Activated CD4-positive, alpha-beta memory T cell treated with anti-CD3 and anti-CD28 coated beads, Interleukin-2, amount 10 ng/mL, durations not matched to agents 7 days and 5 days (primary cell): ENCODE measurements around the gene ADCYAP1R1. TPM values are rescaled to one million over a fixed set of nuclear protein-coding genes. Genes with fewer than 3 reads are reported as not detected.

Source experiments
- CTCF ChIA-PET: fragments of 350-600 bp; sonication (Branson Sonifier 250); formaldehyde crosslinking; loops from one replicate; lab custom pipeline; 2021; ENCODE audit warnings: antibody characterized with exemption, inconsistent platforms; lab: Charles Lee
- POLR2A ChIA-PET: fragments of 350-600 bp; sonication (Branson Sonifier 250); formaldehyde crosslinking; loops from one replicate; lab custom pipeline; 2021; ENCODE audit warnings: antibody characterized with exemption; lab: Charles Lee
- DNase-seq: peaks from one replicate; pipeline ENCODE4 v3.0.0-alpha.2; 2020
- H3K27ac Mint-ChIP-seq: one replicate; pipeline ENCODE4 v1.8.0; 2021; ENCODE audit warnings: mild to moderate bottlenecking, mixed read lengths
- H3K27me3 Mint-ChIP-seq: one replicate; pipeline ENCODE4 v1.8.0; 2021; ENCODE audit warnings: mixed read lengths
- H3K36me3 Mint-ChIP-seq: one replicate; pipeline ENCODE4 v1.8.0; 2021; ENCODE audit warnings: low read depth, mixed read lengths
- H3K4me1 Mint-ChIP-seq: one replicate; pipeline ENCODE4 v1.8.0; 2021; ENCODE audit warnings: mixed read lengths
- H3K4me3 Mint-ChIP-seq: one replicate; pipeline ENCODE4 v1.8.0; 2021; ENCODE audit warnings: mild to moderate bottlenecking, mixed read lengths
- H3K9me3 Mint-ChIP-seq: one replicate; pipeline ENCODE4 v1.8.0; 2021; ENCODE audit warnings: mixed read lengths
- total RNA-seq, 2 experiments: library from RNA; stranded (reverse); gene quantifications; one replicate each; pipeline ENCODE4 v1.2.3, GENCODE V29; 2021

ADCYAP1R1 gene
- total RNA-seq, 2 experiments from 2014 or later = not detected

GRCh38 chr7:31091924-31092434, 39.9 kb downstream of the ADCYAP1R1 start:
- no peaks in the 10 kb centered on the region for H3K4me1 Mint-ChIP-seq
- H3K36me3 Mint-ChIP-seq = no peaks in the 10 kb centered on the region
- POLR2A ChIA-PET = no interaction called here
- no peaks in the 10 kb centered on the region for H3K9me3 Mint-ChIP-seq
- H3K4me3 Mint-ChIP-seq = no peak overlapping the region
- H3K27me3 Mint-ChIP-seq = peaks cover 3% of the 10 kb centered on the region
- DNase-seq = no peak
- no peak overlapping the region for H3K27ac Mint-ChIP-seq
- CTCF ChIA-PET = no interaction called here

- Mint-ChIP-seq H3K9me3 (no peaks in the 10 kb centered on the region), H3K27ac (no peak overlapping the region), H3K27me3 (peaks cover 3% of the 10 kb centered on the region), H3K4me3 (no peak overlapping the region), H3K4me1 (no peaks in the 10 kb centered on the region), H3K36me3 (no peaks in the 10 kb centered on the region)
- POLR2A ChIA-PET = no interaction called here
- DNase-seq = no peak
- CTCF ChIA-PET = no interaction called here
Measured at GRCh38 chr7:31092606-31093005, 40.5 kb downstream of the ADCYAP1R1 start.

- CTCF ChIA-PET = no interaction called here
- H3K4me3 Mint-ChIP-seq = no peak overlapping the region
- no peaks in the 10 kb centered on the region for H3K36me3 Mint-ChIP-seq
- POLR2A ChIA-PET = no interaction called here
- H3K4me1 Mint-ChIP-seq = no peaks in the 10 kb centered on the region
- no peak for DNase-seq
- H3K9me3 Mint-ChIP-seq = no peaks in the 10 kb centered on the region
- H3K27me3 Mint-ChIP-seq = peaks cover 3% of the 10 kb centered on the region
- no peak overlapping the region for H3K27ac Mint-ChIP-seq
Measured at GRCh38 chr7:31093282-31093681, 41.2 kb downstream of the ADCYAP1R1 start.

GRCh38 chr7:31094271-31094670, 42.2 kb downstream of the ADCYAP1R1 start:
- H3K27ac Mint-ChIP-seq = no peak overlapping the region
- POLR2A ChIA-PET = no interaction called here
- no peak overlapping the region for H3K4me3 Mint-ChIP-seq
- no peaks in the 10 kb centered on the region for H3K36me3 Mint-ChIP-seq
- no peaks in the 10 kb centered on the region for H3K4me1 Mint-ChIP-seq
- no peaks in the 10 kb centered on the region for H3K9me3 Mint-ChIP-seq
- DNase-seq = no peak
- CTCF ChIA-PET = no interaction called here
- H3K27me3 Mint-ChIP-seq = peaks cover 3% of the 10 kb centered on the region

GRCh38 chr7:31095286-31096197, 43.4 kb downstream of the ADCYAP1R1 start:
- Mint-ChIP-seq H3K9me3 (no peaks in the 10 kb centered on the region), H3K27me3 (no peaks in the 10 kb centered on the region), H3K4me1 (no peaks in the 10 kb centered on the region), H3K36me3 (no peaks in the 10 kb centered on the region), H3K27ac (no peak overlapping the region), H3K4me3 (no peak overlapping the region)
- no peak for DNase-seq
- ChIA-PET POLR2A (no interaction called here), CTCF (no interaction called here)

- POLR2A ChIA-PET = no interaction called here
- Mint-ChIP-seq H3K36me3 (no peaks in the 10 kb centered on the region), H3K4me3 (no peak overlapping the region), H3K9me3 (no peaks in the 10 kb centered on the region), H3K27me3 (no peaks in the 10 kb centered on the region), H3K4me1 (no peaks in the 10 kb centered on the region), H3K27ac (no peak overlapping the region)
- CTCF ChIA-PET = no interaction called here
- DNase-seq = no peak
Measured at GRCh38 chr7:31096198-31096876, 44.2 kb downstream of the ADCYAP1R1 start.

GRCh38 chr7:31096877-31097258, 44.8 kb downstream of the ADCYAP1R1 start:
- Mint-ChIP-seq H3K27me3 (no peaks in the 10 kb centered on the region), H3K36me3 (no peaks in the 10 kb centered on the region), H3K9me3 (no peaks in the 10 kb centered on the region), H3K4me1 (no peaks in the 10 kb centered on the region), H3K4me3 (no peak overlapping the region), H3K27ac (no peak overlapping the region)
- no peak for DNase-seq
- ChIA-PET POLR2A (no interaction called here), CTCF (interaction anchor here (1.8 kb wide), 1 partner anchor 26 kb away, joined by 5 read pairs; no protein-coding TSS in a partner anchor)

GRCh38 chr7:31098642-31099360, 46.7 kb downstream of the ADCYAP1R1 start:
- no peaks in the 10 kb centered on the region for H3K4me1 Mint-ChIP-seq
- ChIA-PET POLR2A (no interaction called here), CTCF (interaction anchor here (1.8 kb wide), 1 partner anchor 24 kb away, joined by 5 read pairs; no protein-coding TSS in a partner anchor)
- H3K9me3 Mint-ChIP-seq = no peaks in the 10 kb centered on the region
- H3K4me3 Mint-ChIP-seq = no peak overlapping the region
- no peaks in the 10 kb centered on the region for H3K36me3 Mint-ChIP-seq
- DNase-seq = no peak
- H3K27me3 Mint-ChIP-seq = no peaks in the 10 kb centered on the region
- H3K27ac Mint-ChIP-seq = no peak overlapping the region

GRCh38 chr7:31099451-31100444, 47.6 kb downstream of the ADCYAP1R1 start:
- Mint-ChIP-seq H3K4me3 (no peak overlapping the region), H3K27me3 (no peaks in the 10 kb centered on the region), H3K36me3 (no peaks in the 10 kb centered on the region), H3K27ac (no peak overlapping the region), H3K4me1 (no peaks in the 10 kb centered on the region), H3K9me3 (no peaks in the 10 kb centered on the region)
- POLR2A ChIA-PET = no interaction called here
- DNase-seq = no peak
- CTCF ChIA-PET = no interaction called here

- Mint-ChIP-seq H3K4me3 (no peak overlapping the region), H3K36me3 (no peaks in the 10 kb centered on the region), H3K27me3 (no peaks in the 10 kb centered on the region), H3K27ac (no peak overlapping the region), H3K9me3 (no peaks in the 10 kb centered on the region), H3K4me1 (no peaks in the 10 kb centered on the region)
- DNase-seq = no peak
- POLR2A ChIA-PET = no interaction called here
- CTCF ChIA-PET = no interaction called here
Measured at GRCh38 chr7:31100445-31100844, 48.3 kb downstream of the ADCYAP1R1 start.

GRCh38 chr7:31100871-31101270, 48.8 kb downstream of the ADCYAP1R1 start:
- CTCF ChIA-PET = no interaction called here

GRCh38 chr7:31101544-31101943, 49.4 kb downstream of the ADCYAP1R1 start:
- Mint-ChIP-seq H3K4me1 (no peaks in the 10 kb centered on the region), H3K27ac (no peak overlapping the region), H3K9me3 (no peaks in the 10 kb centered on the region), H3K36me3 (no peaks in the 10 kb centered on the region), H3K4me3 (no peak overlapping the region), H3K27me3 (no peaks in the 10 kb centered on the region)
- DNase-seq = no peak
- ChIA-PET CTCF (no interaction called here), POLR2A (no interaction called here)

More at GRCh38 chr7:31100871-31101270, 48.8 kb downstream of the ADCYAP1R1 start:
- Mint-ChIP-seq H3K27me3 (no peaks in the 10 kb centered on the region), H3K9me3 (no peaks in the 10 kb centered on the region), H3K4me1 (no peaks in the 10 kb centered on the region), H3K4me3 (no peak overlapping the region), H3K36me3 (no peaks in the 10 kb centered on the region), H3K27ac (no peak overlapping the region)
- POLR2A ChIA-PET = no interaction called here
- no peak for DNase-seq
